ENCODE results near the gene SIRPA.

- TF ChIP-seq CTCF (IDR thresholded peaks at IDR 0.05): no peak
- TF ChIP-seq POLR2A (IDR thresholded peaks at IDR 0.05): no peak
- no peak for TF ChIP-seq POLR2AphosphoS5 (IDR thresholded peaks at IDR 0.05)
- TF ChIP-seq EP300 (IDR thresholded peaks at IDR 0.05; ENCODE audit: low read depth): no peak
Observed at GRCh38 chr20:1906361-1907051, 11.3 kb downstream of the SIRPA start.

Measured in transverse colon (tissue), 4 donors.